H9 (cell line): ENCODE data around the gene STAT1. TPM values are rescaled to one million over a fixed set of nuclear protein-coding genes. Genes with fewer than 3 reads are reported as not detected.

Experiments used
- DNase-seq: peaks from one replicate; pipeline ENCODE4 v3.0.0-alpha.2; 2017
- H2AFZ ChIP-seq: one replicate; pipeline ENCODE4 v1.6.1; 2013; ENCODE audit warnings: mild to moderate bottlenecking, low read length, control low read depth, moderate library complexity
- H2AK5ac ChIP-seq: 2 replicates; pipeline ENCODE4 v1.6.1; 2013; ENCODE audit warnings: low read length, control low read depth, mixed read lengths; ENCODE audit not compliant: insufficient read length
- H2BK120ac ChIP-seq: one replicate; pipeline ENCODE4 v1.6.1; 2013; ENCODE audit warnings: low read depth, mild to moderate bottlenecking, low read length, control low read depth, inconsistent platforms; ENCODE audit not compliant: poor library complexity, severe bottlenecking
- H2BK12ac ChIP-seq: 2 replicates; pipeline ENCODE4 v1.6.1; 2013; ENCODE audit warnings: low read length, control low read depth, mixed read lengths, low read depth; ENCODE audit not compliant: insufficient read length
- H2BK15ac ChIP-seq: 2 replicates; pipeline ENCODE4 v1.6.1; 2013; ENCODE audit warnings: low read depth, low read length, control low read depth
- H2BK20ac ChIP-seq: one replicate; pipeline ENCODE4 v1.6.1; 2013; ENCODE audit warnings: low read depth, mild to moderate bottlenecking, low read length, control low read depth, inconsistent platforms; ENCODE audit not compliant: poor library complexity, severe bottlenecking
- H2BK5ac ChIP-seq: 2 replicates; pipeline ENCODE4 v1.6.1; 2013; ENCODE audit warnings: low read length, control low read depth, mixed read lengths; ENCODE audit not compliant: insufficient read length
- H3K14ac ChIP-seq: 2 replicates; pipeline ENCODE4 v1.6.1; 2013; ENCODE audit warnings: low read length, control low read depth; ENCODE audit not compliant: insufficient read depth
- H3K18ac ChIP-seq: 2 replicates; pipeline ENCODE4 v1.6.1; 2013; ENCODE audit warnings: low read depth, mild to moderate bottlenecking, mixed read lengths, low read length, control low read depth; ENCODE audit not compliant: insufficient read length
- H3K23ac ChIP-seq: 2 replicates; pipeline ENCODE4 v1.6.1; 2013; ENCODE audit warnings: low read length, control low read depth, mixed read lengths, low read depth; ENCODE audit not compliant: insufficient read length
- H3K23me2 ChIP-seq: 2 replicates; pipeline ENCODE4 v1.6.1; 2013; ENCODE audit warnings: low read depth, mild to moderate bottlenecking, mixed read lengths, low read length, control low read depth; ENCODE audit not compliant: insufficient read length, poor library complexity, severe bottlenecking
- H3K27ac ChIP-seq: 2 replicates; pipeline ENCODE4 v1.5.1; 2013; ENCODE audit warnings: low read length, control low read depth, mixed read lengths, low read depth; ENCODE audit not compliant: insufficient read length
- H3K27me3 ChIP-seq: 2 replicates; pipeline ENCODE4 v1.6.1; 2013; ENCODE audit warnings: low read length, control low read depth, inconsistent platforms; ENCODE audit not compliant: insufficient read depth
- H3K4ac ChIP-seq: 2 replicates; pipeline ENCODE4 v1.6.1; 2013; ENCODE audit warnings: low read depth, mild to moderate bottlenecking, control low read depth, inconsistent platforms, low read length, moderate library complexity
- H3K4me1 ChIP-seq: 2 replicates; pipeline ENCODE4 v1.6.1; 2013; ENCODE audit warnings: low read length, control low read depth, inconsistent platforms; ENCODE audit not compliant: insufficient read depth
- H3K4me2 ChIP-seq: 2 replicates; pipeline ENCODE4 v1.6.1; 2013; ENCODE audit warnings: low read length, control low read depth, mixed read lengths; ENCODE audit not compliant: insufficient read length, insufficient read depth
- H3K56ac ChIP-seq: 2 replicates; pipeline ENCODE4 v1.6.1; 2013; ENCODE audit warnings: low read depth, mild to moderate bottlenecking, mixed read lengths, low read length, control low read depth; ENCODE audit not compliant: insufficient read length
- H3K79me1 ChIP-seq: 2 replicates; pipeline ENCODE4 v1.6.1; 2013; ENCODE audit warnings: low read depth, mild to moderate bottlenecking, moderate library complexity, low read length, control low read depth, inconsistent platforms; ENCODE audit not compliant: insufficient read depth, poor library complexity, severe bottlenecking
- H3K79me2 ChIP-seq: 2 replicates; pipeline ENCODE4 v1.6.1; 2013; ENCODE audit warnings: low read length, control low read depth, inconsistent platforms; ENCODE audit not compliant: insufficient read depth
- H3K9ac ChIP-seq: 2 replicates; pipeline ENCODE4 v1.6.1; 2013; ENCODE audit warnings: low read length, control low read depth, mixed read lengths; ENCODE audit not compliant: insufficient read length; ENCODE audit errors: extremely low read depth
- H3K9me3 ChIP-seq: one replicate; pipeline ENCODE4 v1.6.1; 2013; ENCODE audit warnings: low read depth, low read length, inconsistent platforms; ENCODE audit not compliant: control insufficient read depth
- H3T11ph ChIP-seq: one replicate; pipeline ENCODE4 v1.6.1; 2013; ENCODE audit warnings: mild to moderate bottlenecking, low read length, control low read depth, inconsistent platforms
- H4K20me1 ChIP-seq: one replicate; pipeline ENCODE4 v1.6.1; 2013; ENCODE audit not compliant: control insufficient read depth, insufficient read length, insufficient read depth
- H4K5ac ChIP-seq: 2 replicates; pipeline ENCODE4 v1.6.1; 2013; ENCODE audit warnings: low read depth, mild to moderate bottlenecking, mixed read lengths, low read length, control low read depth; ENCODE audit not compliant: insufficient read length
- H4K8ac ChIP-seq: replicated peaks from 2 replicates; pipeline ENCODE4 v1.6.1; 2013; ENCODE audit warnings: low read length, control low read depth, mixed read lengths, low read depth; ENCODE audit not compliant: insufficient read length
- H4K91ac ChIP-seq: 2 replicates; pipeline ENCODE4 v1.6.1; 2013; ENCODE audit warnings: low read depth, mild to moderate bottlenecking, moderate library complexity, mixed read lengths, low read length, control low read depth; ENCODE audit not compliant: insufficient read length
- H3K27ac Mint-ChIP-seq, 3 experiments: 2 replicates in 2 of 3; 3 replicates in 1 of 3; pipeline ENCODE4 v1.8.0; 2020 to 2021; ENCODE audit warnings: mixed read lengths in 3 of 3, mild to moderate bottlenecking in 1 of 3, moderate library complexity in 1 of 3
- H3K27me3 Mint-ChIP-seq: 2 replicates; pipeline ENCODE4 v1.8.0; 2021; ENCODE audit warnings: low read depth, mild to moderate bottlenecking, moderate library complexity, mixed read lengths
- H3K36me3 Mint-ChIP-seq, 3 experiments: 2 replicates in 2 of 3; 3 replicates in 1 of 3; pipeline ENCODE4 v1.8.0; 2020 to 2021; ENCODE audit warnings: low read depth in 3 of 3, mixed read lengths in 3 of 3; ENCODE audit not compliant: insufficient read depth in 1 of 3
- H3K4me1 Mint-ChIP-seq, 2 experiments: 2 replicates each; pipeline ENCODE4 v1.8.0; 2020; ENCODE audit warnings: mixed read lengths in 2 of 2
- H3K4me3 Mint-ChIP-seq, 2 experiments: 2 replicates in 1 of 2; 3 replicates in 1 of 2; pipeline ENCODE4 v1.8.0; 2020 to 2021; ENCODE audit warnings: mild to moderate bottlenecking in 2 of 2, mixed read lengths in 2 of 2, moderate library complexity in 1 of 2
- H3K9me3 Mint-ChIP-seq, 2 experiments: 2 replicates in 1 of 2; 3 replicates in 1 of 2; pipeline ENCODE4 v1.8.0; 2020; ENCODE audit warnings: mild to moderate bottlenecking in 2 of 2, mixed read lengths in 2 of 2, moderate library complexity in 1 of 2
- CTCF ChIP-seq: fragments of 200-600 bp; sonication (generic); conservative IDR thresholded peaks from 3 replicates; pipeline ENCODE4 v1.8.0; 2021; ENCODE audit warnings: antibody characterized with exemption, mild to moderate bottlenecking
- WGBS: extraction: QIAGEN DNeasy Blood & Tissue Kit; methylation state at CpG from one replicate; pipeline ENCODE4 v1.1.7; 2013; ENCODE audit warnings: missing lambda C conversion rate, low lambda C conversion rate, mixed read lengths; ENCODE audit not compliant: insufficient read length; ENCODE audit errors: extremely low coverage; 5-methylcytosine and 5-hydroxymethylcytosine counted together
- total RNA-seq: library from RNA; stranded (reverse); gene quantifications from 2 replicates; pipeline ENCODE4 v1.2.1, GENCODE V29; 2021

STAT1 gene
- total RNA-seq, 1 experiment from 2014 or later: 48.1 TPM

- H4K5ac ChIP-seq: no peak overlapping the region
- H2BK15ac ChIP-seq: no peak overlapping the region
- 0 out of 2 replicates have a peak, but pooled peaks cover 2% of the 10 kb centered on the region for H3K4me1 ChIP-seq
- no peak overlapping the region for H3K18ac ChIP-seq
- peaks cover 7% of the 10 kb centered on the region for H3K23me2 ChIP-seq
- H2BK20ac ChIP-seq: no peak overlapping the region
- no peak for DNase-seq
- H3K23ac ChIP-seq: no peak overlapping the region
- peaks cover 0 to 4% of the 10 kb centered on the region in 2 experiments; a peak in 1 of 5 replicates for H3K9me3 Mint-ChIP-seq
- WGBS: no CpG with 5 or more reads among the region's 2 CpGs
- no peak overlapping the region for H2BK120ac ChIP-seq
- no peak overlapping the region for H3K27ac ChIP-seq
- no peaks in the 10 kb centered on the region for H4K20me1 ChIP-seq
- no peak for TF ChIP-seq CTCF
- H3K79me2 ChIP-seq: peaks cover 2% of the 10 kb centered on the region; the same call in 1 of the 2 replicates
- no peak overlapping the region for H3K14ac ChIP-seq
- H3K9ac ChIP-seq: no peak overlapping the region
- H4K91ac ChIP-seq: no peak overlapping the region
- H3K27me3 ChIP-seq: peaks cover 3% of the 10 kb centered on the region; the same call in 1 of the 2 replicates
- no peak overlapping the region for H2AK5ac ChIP-seq
- H2AFZ ChIP-seq: no peak overlapping the region
- H3K4me2 ChIP-seq: no peak overlapping the region
- no peak overlapping the region for H3K4ac ChIP-seq
- H4K8ac ChIP-seq: no peak overlapping the region
- H3K27me3 Mint-ChIP-seq: peaks cover 10% of the 10 kb centered on the region
- H3K4me3 Mint-ChIP-seq: no peak overlapping the region
- peaks cover 0 to 5% (median under 1%) of the 10 kb centered on the region in 3 experiments; a peak in 2 of 7 replicates for H3K36me3 Mint-ChIP-seq
- no peaks in the 10 kb centered on the region for H3K9me3 ChIP-seq
- no peak overlapping the region for H2BK12ac ChIP-seq
- no peak overlapping the region for H3K27ac Mint-ChIP-seq
- H3K4me1 Mint-ChIP-seq: no peaks in the 10 kb centered on the region
- H2BK5ac ChIP-seq: no peak overlapping the region
- H3K56ac ChIP-seq: no peak overlapping the region
- H3T11ph ChIP-seq: no peak overlapping the region
- H3K79me1 ChIP-seq: no peaks in the 10 kb centered on the region
Measured at GRCh38 chr2:191015239-191015638, 1.3 kb upstream of the STAT1 start.
